ENCODE results near the gene AIM2. TPM values are rescaled to one million over a fixed set of nuclear protein-coding genes. Genes with fewer than 3 reads are reported as not detected.
"Not testable (repeated sequence)": the region's sequence is repeated elsewhere in the genome, so short reads cannot be mapped to it uniquely, and the experiment has no call there.

AIM2 gene
- total and polyA plus RNA-seq, 2 of the 13 experiments (the other 11 are each of a cell fraction or from before 2014, with no cell fraction given), result not detected

DNA sequence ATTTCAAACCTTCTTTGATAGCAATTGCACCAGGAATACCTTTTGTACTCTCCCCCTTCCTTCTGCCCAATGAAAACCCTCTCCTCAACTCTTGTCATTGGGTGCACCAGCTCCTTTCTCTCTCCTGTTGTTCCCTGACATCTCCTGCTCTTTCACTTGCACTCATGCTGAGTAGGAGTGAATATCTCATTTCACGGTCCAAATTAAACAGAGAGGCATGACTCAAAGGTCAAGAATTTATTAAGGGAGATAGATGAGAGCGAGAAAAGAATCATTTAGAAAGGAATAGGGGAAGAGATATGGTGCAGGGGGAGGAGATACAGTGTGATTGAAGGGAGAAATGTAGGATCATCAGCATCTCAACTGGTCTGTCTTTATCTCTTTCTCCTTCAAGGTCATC, 22.1 kb downstream of the AIM2 start (continued):
- TF ChIP-seq, protein P1, sequence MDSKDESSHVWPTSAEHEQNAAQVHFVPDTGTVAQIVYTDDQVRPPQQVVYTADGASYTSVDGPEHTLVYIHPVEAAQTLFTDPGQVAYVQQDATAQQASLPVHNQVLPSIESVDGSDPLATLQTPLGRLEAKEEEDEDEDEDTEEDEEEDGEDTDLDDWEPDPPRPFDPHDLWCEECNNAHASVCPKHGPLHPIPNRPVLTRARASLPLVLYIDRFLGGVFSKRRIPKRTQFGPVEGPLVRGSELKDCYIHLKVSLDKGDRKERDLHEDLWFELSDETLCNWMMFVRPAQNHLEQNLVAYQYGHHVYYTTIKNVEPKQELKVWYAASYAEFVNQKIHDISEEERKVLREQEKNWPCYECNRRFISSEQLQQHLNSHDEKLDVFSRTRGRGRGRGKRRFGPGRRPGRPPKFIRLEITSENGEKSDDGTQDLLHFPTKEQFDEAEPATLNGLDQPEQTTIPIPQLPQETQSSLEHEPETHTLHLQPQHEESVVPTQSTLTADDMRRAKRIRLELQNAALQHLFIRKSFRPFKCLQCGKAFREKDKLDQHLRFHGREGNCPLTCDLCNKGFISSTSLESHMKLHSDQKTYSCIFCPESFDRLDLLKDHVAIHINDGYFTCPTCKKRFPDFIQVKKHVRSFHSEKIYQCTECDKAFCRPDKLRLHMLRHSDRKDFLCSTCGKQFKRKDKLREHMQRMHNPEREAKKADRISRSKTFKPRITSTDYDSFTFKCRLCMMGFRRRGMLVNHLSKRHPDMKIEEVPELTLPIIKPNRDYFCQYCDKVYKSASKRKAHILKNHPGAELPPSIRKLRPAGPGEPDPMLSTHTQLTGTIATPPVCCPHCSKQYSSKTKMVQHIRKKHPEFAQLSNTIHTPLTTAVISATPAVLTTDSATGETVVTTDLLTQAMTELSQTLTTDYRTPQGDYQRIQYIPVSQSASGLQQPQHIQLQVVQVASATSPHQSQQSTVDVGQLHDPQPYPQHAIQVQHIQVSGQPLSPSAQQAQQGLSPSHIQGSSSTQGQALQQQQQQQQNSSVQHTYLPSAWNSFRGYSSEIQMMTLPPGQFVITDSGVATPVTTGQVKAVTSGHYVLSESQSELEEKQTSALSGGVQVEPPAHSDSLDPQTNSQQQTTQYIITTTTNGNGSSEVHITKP (CRISPR knock-in tag; IDR thresholded peaks at IDR 0.05; ENCODE audit: low read depth), result no peak
- TF ChIP-seq PTBP1 (IDR thresholded peaks at IDR 0.05; ENCODE audit: low read depth, low read length, poor library complexity, severe bottlenecking), result no peak

DNA sequence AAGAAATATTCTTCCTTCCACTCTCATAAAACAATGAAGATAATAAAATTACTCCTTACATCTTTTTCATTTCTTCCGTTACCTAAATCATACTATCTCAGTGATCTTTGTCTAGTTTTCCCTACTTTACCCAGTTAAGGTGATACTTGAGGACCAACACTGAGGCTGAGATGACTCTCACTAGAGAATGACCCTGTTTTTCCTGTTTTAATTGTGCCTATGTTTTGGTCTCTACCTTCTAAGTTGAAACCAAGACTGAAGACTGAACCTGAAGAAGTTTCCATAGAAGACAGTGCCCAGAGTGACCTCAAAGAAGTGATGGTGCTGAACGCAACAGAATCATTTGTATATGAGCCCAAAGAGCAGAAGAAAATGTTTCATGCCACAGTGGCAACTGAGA, 25.1 kb downstream of the AIM2 start:
- no peak overlapping the region for H3K27ac ChIP-seq (ENCODE audit: extremely low read length, insufficient read depth, low read length)
- intact Hi-C loops (cut with micrococcal nuclease; ENCODE audit: unreplicated experiment), result no loop called here
- H3K36me3 ChIP-seq (replicated peaks in 1 of 2; ENCODE audit: control insufficient read depth in 1 of 2, insufficient read depth in 2 of 2, low read length in 2 of 2), result no peaks in the 10 kb centered on the region
- ChIA-PET CTCF (ENCODE audit: low intra/inter-chr PET ratio, low total read pairs) (no interaction called here), POLR2A (no interaction called here)
- H4K20me1 ChIP-seq (ENCODE audit: insufficient read depth, low read length), result no peaks in the 10 kb centered on the region
- no peak overlapping the region for H3K4me2 ChIP-seq (ENCODE audit: low read depth, low read length)
- in situ Hi-C loops (cut with HindIII; ENCODE audit: extremely low pct_ligation_motif_present, low pct_unique_long_range_greater_than_20kb), result no loop called here
- H3K9ac ChIP-seq (ENCODE audit: insufficient read depth, low read depth, low read length), result no peak overlapping the region
- H3K4me3 ChIP-seq (replicated peaks in 1 of 3; ENCODE audit: insufficient read depth in 1 of 3, low read depth in 2 of 3, low read length in 3 of 3), result no peak overlapping the region
- FAIRE-seq (no peak), ATAC-seq (no peak), DNase-seq (ENCODE audit: low spot score) (no peak)
- H3K9me3 ChIP-seq (ENCODE audit: low read length), result no peaks in the 10 kb centered on the region
- BruUV-seq (replicated peaks), result no TSS peak
- H3K79me2 ChIP-seq (ENCODE audit: insufficient read depth, low read length), result no peaks in the 10 kb centered on the region
- TF ChIP-seq, protein P2, sequence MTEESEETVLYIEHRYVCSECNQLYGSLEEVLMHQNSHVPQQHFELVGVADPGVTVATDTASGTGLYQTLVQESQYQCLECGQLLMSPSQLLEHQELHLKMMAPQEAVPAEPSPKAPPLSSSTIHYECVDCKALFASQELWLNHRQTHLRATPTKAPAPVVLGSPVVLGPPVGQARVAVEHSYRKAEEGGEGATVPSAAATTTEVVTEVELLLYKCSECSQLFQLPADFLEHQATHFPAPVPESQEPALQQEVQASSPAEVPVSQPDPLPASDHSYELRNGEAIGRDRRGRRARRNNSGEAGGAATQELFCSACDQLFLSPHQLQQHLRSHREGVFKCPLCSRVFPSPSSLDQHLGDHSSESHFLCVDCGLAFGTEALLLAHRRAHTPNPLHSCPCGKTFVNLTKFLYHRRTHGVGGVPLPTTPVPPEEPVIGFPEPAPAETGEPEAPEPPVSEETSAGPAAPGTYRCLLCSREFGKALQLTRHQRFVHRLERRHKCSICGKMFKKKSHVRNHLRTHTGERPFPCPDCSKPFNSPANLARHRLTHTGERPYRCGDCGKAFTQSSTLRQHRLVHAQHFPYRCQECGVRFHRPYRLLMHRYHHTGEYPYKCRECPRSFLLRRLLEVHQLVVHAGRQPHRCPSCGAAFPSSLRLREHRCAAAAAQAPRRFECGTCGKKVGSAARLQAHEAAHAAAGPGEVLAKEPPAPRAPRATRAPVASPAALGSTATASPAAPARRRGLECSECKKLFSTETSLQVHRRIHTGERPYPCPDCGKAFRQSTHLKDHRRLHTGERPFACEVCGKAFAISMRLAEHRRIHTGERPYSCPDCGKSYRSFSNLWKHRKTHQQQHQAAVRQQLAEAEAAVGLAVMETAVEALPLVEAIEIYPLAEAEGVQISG (CRISPR knock-in tag; IDR thresholded peaks at IDR 0.05), result no peak
- no peaks in the 10 kb centered on the region for H3K4me1 ChIP-seq (ENCODE audit: insufficient read depth, low read length)
- no peaks in the 10 kb centered on the region for H3K27me3 ChIP-seq (ENCODE audit: control insufficient read depth in 1 of 2, insufficient read depth in 2 of 2, low read length in 2 of 2)
- 22% methylated on average over 2 of the region's 2 CpGs for WGBS (ENCODE audit: low lambda C conversion rate)
- H2AFZ ChIP-seq (ENCODE audit: low read length), result no peak overlapping the region

DNA sequence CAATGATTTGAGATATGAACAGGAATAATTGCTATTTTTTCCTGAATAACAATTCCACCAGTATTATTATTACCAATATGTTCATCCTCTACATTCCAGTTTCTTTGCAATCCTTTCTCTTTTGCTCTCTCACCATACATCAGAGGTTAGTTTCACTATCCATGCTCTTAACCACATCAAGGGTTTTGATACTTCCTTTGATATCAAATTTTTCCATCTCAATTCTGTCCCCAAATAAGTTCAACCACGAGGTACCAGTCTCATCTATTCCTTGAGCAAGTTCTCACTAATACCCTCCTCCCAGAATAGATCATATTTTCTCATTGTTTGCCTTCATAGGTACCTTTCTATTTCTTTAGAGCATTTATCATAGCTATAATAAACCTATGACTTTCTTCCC, 30.1 kb downstream of the AIM2 start:
- BruUV-seq (replicated peaks); CTCF ChIA-PET (ENCODE audit: low intra/inter-chr PET ratio, low total read pairs): not testable (repeated sequence)

More for the DNA sequence above, 30.1 kb downstream of the AIM2 start:
- H3K9ac ChIP-seq (ENCODE audit: insufficient read depth, low read depth, low read length); H3K27ac ChIP-seq (ENCODE audit: extremely low read length, insufficient read depth, low read length); POLR2A ChIA-PET; H3K9me3 ChIP-seq (ENCODE audit: low read length); DNase-seq (ENCODE audit: low spot score); H3K36me3 ChIP-seq (replicated peaks in 1 of 2; ENCODE audit: control insufficient read depth in 1 of 2, insufficient read depth in 2 of 2, low read length in 2 of 2); intact Hi-C loops (cut with micrococcal nuclease; ENCODE audit: unreplicated experiment); ATAC-seq; in situ Hi-C loops (cut with HindIII; ENCODE audit: extremely low pct_ligation_motif_present, low pct_unique_long_range_greater_than_20kb); H2AFZ ChIP-seq (ENCODE audit: low read length); H3K27me3 ChIP-seq (ENCODE audit: control insufficient read depth in 1 of 2, insufficient read depth in 2 of 2, low read length in 2 of 2); H3K4me3 ChIP-seq (replicated peaks in 1 of 3; ENCODE audit: insufficient read depth in 1 of 3, low read depth in 2 of 3, low read length in 3 of 3); H3K79me2 ChIP-seq (ENCODE audit: insufficient read depth, low read length); H3K4me1 ChIP-seq (ENCODE audit: insufficient read depth, low read length); H4K20me1 ChIP-seq (ENCODE audit: insufficient read depth, low read length); FAIRE-seq; H3K4me2 ChIP-seq (ENCODE audit: low read depth, low read length): not testable (repeated sequence)
- 0% methylated on average over 1 of the region's 1 CpG for WGBS (ENCODE audit: low lambda C conversion rate)
